ENCODE results near the gene SEMG2.

DNA sequence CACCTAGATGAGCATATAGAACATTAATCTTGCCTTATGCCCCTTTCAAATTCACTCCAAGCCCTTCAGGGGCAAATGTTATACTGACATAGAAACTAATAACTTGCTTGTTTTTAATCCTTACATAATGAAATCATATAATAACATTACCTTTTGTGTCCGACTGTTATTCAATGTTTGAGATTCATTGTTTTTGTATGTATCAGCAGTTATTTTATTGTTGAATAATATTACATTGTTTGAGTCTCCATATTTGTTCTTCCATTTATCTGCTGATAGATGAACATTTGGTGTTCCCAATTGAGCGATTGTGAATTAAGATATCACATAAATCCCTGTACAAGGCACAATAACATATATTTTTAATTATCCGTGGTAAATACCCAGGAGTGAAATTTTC, 8.3 kb upstream of the SEMG2 start:
- TF ChIP-seq, protein P1, sequence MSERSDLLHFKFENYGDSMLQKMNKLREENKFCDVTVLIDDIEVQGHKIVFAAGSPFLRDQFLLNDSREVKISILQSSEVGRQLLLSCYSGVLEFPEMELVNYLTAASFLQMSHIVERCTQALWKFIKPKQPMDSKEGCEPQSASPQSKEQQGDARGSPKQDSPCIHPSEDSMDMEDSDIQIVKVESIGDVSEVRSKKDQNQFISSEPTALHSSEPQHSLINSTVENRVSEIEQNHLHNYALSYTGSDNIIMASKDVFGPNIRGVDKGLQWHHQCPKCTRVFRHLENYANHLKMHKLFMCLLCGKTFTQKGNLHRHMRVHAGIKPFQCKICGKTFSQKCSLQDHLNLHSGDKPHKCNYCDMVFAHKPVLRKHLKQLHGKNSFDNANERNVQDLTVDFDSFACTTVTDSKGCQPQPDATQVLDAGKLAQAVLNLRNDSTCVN (CRISPR knock-in tag; IDR thresholded peaks at IDR 0.05; ENCODE audit: borderline replicate concordance) = no peak
- no peak for TF ChIP-seq ZFX (CRISPR knock-in tag; IDR thresholded peaks at IDR 0.05; ENCODE audit: low read depth)
- TF ChIP-seq, protein P2, sequence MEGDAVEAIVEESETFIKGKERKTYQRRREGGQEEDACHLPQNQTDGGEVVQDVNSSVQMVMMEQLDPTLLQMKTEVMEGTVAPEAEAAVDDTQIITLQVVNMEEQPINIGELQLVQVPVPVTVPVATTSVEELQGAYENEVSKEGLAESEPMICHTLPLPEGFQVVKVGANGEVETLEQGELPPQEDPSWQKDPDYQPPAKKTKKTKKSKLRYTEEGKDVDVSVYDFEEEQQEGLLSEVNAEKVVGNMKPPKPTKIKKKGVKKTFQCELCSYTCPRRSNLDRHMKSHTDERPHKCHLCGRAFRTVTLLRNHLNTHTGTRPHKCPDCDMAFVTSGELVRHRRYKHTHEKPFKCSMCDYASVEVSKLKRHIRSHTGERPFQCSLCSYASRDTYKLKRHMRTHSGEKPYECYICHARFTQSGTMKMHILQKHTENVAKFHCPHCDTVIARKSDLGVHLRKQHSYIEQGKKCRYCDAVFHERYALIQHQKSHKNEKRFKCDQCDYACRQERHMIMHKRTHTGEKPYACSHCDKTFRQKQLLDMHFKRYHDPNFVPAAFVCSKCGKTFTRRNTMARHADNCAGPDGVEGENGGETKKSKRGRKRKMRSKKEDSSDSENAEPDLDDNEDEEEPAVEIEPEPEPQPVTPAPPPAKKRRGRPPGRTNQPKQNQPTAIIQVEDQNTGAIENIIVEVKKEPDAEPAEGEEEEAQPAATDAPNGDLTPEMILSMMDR (CRISPR knock-in tag; IDR thresholded peaks at IDR 0.05) = no peak
- TF ChIP-seq, protein P3, sequence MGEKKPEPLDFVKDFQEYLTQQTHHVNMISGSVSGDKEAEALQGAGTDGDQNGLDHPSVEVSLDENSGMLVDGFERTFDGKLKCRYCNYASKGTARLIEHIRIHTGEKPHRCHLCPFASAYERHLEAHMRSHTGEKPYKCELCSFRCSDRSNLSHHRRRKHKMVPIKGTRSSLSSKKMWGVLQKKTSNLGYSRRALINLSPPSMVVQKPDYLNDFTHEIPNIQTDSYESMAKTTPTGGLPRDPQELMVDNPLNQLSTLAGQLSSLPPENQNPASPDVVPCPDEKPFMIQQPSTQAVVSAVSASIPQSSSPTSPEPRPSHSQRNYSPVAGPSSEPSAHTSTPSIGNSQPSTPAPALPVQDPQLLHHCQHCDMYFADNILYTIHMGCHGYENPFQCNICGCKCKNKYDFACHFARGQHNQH (CRISPR knock-in tag; IDR thresholded peaks at IDR 0.05) = no peak
- TF ChIP-seq MYC (CRISPR knock-in tag; IDR thresholded peaks at IDR 0.05; ENCODE audit: borderline replicate concordance) = no peak
- TF ChIP-seq POLR2AphosphoS2 (IDR thresholded peaks at IDR 0.05; ENCODE audit: low read depth, low read length) = no peak
- no peak for TF ChIP-seq TCF7 (IDR thresholded peaks at IDR 0.05; ENCODE audit: low read depth)
- TF ChIP-seq BRCA1 (CRISPR knock-in tag; IDR thresholded peaks at IDR 0.05) = no peak
- TF ChIP-seq, protein P4, sequence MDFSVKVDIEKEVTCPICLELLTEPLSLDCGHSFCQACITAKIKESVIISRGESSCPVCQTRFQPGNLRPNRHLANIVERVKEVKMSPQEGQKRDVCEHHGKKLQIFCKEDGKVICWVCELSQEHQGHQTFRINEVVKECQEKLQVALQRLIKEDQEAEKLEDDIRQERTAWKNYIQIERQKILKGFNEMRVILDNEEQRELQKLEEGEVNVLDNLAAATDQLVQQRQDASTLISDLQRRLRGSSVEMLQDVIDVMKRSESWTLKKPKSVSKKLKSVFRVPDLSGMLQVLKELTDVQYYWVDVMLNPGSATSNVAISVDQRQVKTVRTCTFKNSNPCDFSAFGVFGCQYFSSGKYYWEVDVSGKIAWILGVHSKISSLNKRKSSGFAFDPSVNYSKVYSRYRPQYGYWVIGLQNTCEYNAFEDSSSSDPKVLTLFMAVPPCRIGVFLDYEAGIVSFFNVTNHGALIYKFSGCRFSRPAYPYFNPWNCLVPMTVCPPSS (IDR thresholded peaks at IDR 0.05) = no peak
- TF ChIP-seq NFIC (IDR thresholded peaks at IDR 0.05; ENCODE audit: low read length) = no peak
- no peak for TF ChIP-seq ZNF788 (CRISPR knock-in tag; IDR thresholded peaks at IDR 0.05; ENCODE audit: borderline replicate concordance)
- no peak for TF ChIP-seq ZNF138 (CRISPR knock-in tag; IDR thresholded peaks at IDR 0.05; ENCODE audit: low read depth)
